GM21717 (cell line): Measurements from ENCODE around the gene DTX2.
"Not testable (repeated sequence)": the region's sequence is repeated elsewhere in the genome, so short reads cannot be mapped to it uniquely, and the experiment has no call there.

Experiments used
- ATAC-seq: cut with Tn5 transposase; IDR thresholded peaks from one replicate; pipeline ENCODE4 v1.9.1; 2021; ENCODE audit warnings: mild to moderate bottlenecking, moderate library complexity; ENCODE audit not compliant: unreplicated experiment

The DTX2 gene

DNA sequence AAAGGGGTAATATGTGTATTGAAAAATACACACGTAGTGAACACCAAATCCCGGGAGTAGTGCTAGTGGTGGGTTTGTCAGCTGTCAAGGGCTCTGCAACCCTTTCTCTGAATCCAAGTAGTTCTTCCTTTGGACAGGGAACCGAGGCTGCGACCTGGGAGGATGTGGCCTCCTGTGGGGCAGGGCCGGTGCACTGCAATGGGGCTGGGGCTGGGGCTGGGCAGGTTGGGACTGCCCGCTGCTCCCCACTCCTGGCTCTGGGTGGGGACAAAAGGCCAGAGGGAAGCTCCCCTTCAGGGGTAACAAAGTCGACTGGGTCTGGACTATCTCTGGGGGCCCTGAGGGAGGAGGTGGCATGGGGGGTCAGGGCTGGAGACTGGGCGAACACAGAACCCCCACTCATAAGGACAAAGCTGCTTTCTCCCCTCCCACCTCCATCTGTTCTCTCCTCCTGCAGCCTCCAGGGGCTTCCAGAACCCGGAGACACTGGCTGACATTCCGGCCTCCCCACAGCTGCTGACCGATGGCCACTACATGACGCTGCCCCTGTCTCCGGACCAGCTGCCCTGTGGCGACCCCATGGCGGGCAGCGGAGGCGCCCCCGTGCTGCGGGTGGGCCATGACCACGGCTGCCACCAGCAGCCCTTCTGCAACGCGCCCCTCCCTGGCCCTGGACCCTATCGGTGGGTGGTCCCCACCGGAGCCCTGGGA is 49.8 kb downstream of the DTX2 start:
- ATAC-seq, result not testable (repeated sequence)

DNA sequence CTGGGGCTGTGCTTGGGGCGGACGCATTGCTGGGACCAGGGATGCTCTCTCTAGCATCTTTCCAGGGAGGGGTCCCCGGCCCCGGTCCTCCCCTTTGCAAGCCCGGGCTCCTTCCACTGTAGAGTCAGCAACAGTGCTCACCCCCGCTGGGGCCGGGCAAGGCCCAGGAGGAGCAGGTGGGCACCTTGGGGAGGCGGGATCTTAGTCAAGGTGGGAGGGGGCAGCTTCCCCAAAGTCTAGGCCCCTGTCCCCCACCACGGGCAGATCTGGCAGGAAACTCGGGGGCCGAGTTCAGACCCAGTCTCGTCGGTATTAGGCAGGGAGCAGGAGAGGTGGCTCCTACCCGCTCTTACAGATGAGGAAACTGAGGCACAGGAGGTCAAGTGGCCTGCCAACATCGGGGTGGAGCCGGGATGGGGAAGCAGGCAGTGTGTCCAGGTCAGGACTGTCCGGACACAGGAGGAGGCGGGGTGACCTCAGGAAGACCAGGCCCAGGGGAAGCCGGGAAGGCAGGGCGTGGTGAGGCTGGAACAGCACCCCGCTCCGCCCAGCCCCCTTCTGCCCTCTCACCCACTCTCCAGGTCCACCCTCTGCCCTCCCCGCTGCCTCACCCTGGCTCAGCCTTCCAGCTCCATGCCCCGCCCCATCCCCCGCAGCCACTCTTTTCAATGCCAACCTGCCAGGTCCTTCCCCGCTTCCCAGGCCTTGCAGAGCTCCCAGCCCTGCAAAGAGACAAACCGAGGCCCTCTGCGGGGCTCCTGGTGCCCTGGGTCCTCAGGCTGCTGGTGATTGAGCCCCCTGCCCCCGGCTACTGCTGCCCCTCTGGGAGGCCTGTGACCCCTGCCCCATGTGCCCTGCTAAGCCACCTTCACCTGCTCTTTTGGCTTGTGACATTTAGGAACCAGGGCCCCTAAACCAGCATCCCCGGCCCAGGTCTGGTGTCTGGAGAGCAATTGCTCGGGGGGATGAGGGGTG is 50.7 kb downstream of the DTX2 start:
- ATAC-seq, result not testable (repeated sequence)

DNA sequence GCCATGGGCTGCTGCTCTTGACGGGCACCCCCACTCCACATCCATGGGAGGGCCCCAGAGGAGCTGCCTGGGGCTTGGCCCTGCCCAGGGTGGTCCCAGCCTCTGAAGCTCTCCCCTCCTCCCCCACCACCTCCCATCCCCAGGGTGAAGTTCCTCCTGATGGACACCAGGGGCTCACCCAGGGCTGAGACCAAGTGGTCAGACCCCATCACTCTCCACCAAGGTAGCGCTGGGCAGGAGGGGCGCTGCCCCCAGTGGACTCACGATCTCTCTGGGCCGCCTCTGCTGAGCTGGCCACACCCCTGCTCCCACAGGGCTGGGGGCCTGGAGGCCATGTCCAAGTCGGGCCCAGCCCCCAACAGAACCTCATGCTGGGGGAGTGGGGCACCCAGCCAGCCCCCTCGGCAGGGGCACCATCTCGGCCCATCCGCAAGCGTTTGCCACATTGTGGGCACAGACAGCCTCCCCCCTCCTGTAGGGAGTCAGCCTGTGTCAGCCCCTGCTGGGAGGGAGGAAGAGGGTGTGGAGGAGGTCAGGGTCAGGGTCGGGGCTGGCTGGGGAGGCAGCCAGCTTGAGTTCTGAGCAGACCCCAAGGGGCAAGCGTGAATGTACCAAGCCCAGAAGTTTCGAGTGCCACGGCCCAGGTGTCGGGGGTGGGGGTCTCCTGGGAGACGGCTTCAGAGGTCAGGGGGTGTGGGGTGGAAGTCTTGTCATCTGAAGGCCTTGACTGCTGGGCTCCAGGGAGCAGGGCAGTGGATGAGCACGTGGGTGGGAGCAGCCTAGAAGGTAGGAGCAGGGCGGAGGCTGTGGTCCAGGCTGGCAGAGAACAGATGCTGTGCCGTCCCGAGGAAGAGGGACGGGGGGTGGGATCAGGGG is 51.7 kb downstream of the DTX2 start:
- ATAC-seq, result no peak

DNA sequence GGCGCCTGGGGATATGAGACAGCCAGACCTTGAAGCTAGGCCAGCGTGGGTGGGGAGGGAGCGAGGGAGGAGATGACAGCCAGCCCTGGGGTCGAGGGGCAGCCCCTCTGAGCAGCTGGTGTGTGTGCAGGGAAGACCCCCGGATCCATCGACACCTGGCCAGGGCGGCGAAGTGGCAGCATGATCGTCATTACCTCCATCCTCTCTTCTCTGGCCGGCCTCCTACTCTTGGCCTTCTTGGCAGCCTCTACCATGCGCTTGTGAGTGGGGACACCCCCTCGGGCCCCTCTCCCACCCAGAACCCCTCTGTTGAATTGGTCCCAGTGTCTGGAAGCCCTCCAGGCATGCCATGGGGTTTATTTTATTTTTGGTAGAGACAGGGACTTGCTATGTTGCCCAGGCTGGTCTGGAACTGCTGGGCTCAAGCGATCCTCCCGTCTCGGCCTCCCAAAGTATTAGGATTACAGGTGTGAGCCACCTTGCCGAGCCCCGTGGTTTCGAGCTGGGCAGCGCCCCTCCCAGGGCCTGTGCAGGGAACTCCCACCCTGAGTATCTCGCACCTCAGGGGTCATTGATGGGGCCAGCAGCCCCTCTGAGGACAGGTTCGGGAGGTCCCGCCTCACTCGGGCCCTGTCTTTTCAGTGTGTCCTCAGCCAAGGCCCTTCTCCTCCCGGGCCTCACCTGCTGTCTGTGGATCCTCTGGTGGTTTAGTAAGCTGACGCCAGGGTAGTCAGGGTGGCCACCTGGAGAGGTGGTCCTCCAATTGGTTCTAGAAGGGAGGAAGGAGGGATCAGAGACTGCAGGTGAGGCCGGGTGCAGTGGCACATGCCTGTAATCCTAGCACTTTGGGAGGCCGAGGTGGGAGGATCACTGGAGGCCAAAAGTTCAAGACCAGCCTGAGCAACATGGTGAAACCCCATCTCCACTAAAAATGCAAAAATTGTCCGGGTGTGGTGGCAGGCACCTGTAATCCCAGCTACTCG is 52.6 kb downstream of the DTX2 start:
- no peak for ATAC-seq

DNA sequence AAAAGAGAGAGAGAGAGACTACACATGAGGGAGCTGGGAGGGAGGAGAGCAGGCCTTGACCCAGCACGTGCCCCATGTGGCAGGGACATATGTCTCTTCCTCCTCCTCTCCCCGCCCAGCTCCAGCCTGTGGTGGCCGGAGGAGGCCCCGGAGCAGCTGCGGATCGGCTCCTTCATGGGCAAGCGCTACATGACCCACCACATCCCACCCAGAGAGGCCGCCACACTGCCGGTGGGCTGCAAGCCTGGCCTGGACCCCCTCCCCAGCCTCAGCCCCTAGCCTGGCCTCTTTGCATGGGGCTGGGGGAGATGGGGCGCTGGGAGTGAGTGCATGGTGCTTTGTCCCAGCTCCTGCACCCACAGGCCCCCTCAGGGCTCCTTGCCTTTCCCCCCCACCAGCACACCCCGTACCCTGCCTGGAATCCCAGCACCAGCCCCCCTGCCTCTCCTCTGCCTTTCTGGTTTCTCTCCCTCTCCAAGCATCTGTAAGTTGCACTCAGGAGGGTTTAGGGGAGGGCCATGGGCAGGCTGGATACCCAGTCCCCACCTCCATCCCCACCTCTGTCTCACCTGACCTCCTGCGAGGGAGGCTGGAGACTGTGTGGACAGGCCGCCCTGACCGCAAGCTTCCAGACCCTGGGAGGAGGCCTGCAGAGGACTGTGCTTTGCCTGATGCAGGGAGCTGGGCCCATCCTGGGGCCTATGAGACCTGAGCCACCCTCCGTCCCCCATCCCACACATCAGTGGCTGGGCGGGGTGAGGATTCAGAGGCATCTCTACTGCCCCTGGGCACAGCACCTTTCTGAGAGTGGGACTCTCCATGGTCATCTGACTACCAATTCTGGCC is 53.6 kb downstream of the DTX2 start:
- ATAC-seq, result no peak

DNA sequence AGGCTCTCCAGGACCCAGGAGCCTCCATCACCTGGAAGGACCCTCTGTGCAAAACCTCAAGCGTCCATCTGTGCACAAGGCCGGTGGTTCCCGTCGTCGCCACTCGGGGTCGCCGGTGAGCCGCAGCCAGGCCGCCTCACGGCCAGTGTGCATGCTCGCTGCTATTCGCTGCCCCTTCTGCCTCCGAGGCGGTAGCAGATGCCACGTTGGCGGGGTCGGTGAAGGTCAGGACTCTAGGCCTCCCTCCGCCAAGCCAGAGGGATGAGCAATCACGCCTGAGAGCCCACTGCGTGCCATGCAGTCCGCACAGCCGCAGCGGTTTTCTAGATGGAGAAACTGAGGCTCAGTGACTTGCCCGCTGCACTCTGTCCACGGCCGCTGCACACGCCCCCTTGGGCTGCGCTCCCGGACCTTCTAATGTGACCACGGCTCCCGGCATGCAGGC is 54.5 kb downstream of the DTX2 start:
- ATAC-seq, result no peak

- ATAC-seq, result not testable (repeated sequence)
Measured at GRCh38 chr7:76516932-76517331, 55.4 kb downstream of the DTX2 start.

GRCh38 chr7:76526183-76526582 is 64.7 kb downstream of the DTX2 start:
- not testable (repeated sequence) for ATAC-seq

GRCh38 chr7:76531643-76532042 is 70.1 kb downstream of the DTX2 start:
- not testable (repeated sequence) for ATAC-seq

DNA sequence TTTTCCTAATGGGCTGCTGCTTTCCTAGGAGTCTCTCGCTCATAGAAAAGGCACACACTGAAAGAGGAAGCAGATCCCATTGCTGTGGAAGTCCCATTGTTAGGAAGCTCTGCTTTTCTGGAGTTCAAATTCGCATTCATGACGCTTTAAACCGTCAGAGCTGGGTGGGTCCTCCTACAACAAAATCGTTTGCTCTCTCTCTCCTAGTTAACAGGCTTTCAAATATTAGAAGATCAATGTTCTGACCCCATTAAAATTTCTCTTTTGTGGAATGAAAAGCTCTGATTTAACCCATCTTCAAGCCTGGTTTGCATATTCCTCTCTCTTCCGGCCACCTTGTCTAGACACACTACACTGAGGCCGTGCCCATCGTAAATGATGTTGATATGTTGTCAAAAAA is 81.7 kb downstream of the DTX2 start, which contains the start of gene SPDYE16:
Gene SPDYE16, minus strand, starts transcription at position 101 of the 400 bp plus-strand sequence. CDS start 1,838 bp downstream, outside the sequence.
- not testable (repeated sequence) for ATAC-seq

GRCh38 chr7:76549025-76549854 is 87.7 kb downstream of the DTX2 start:
- ATAC-seq, result peak; percentile 99

DNA sequence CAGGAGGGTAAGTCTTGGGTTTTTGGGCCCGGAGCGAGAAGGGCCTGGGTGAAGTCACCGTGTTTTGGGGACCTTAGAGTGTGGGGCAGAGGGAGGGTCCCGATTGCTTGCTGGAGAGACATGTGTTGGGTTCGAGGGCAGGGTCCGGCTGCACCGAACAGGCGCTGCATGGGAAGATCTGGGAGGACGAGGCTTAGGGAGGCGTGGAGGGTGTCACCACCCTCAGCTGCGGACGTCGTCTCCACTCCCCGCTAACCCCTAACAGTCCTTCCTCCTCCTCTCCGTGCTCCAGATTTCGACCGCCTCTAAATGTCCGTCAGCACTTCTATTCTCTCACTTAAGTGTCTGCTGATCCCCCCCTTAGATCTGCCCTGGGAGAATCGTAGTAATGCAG is 88.3 kb downstream of the DTX2 start:
- ATAC-seq, result not testable (repeated sequence)

- not testable (repeated sequence) for ATAC-seq
Measured at GRCh38 chr7:76551992-76552391, 90.5 kb downstream of the DTX2 start.
